Fibroblast of lung (primary cell): ENCODE measurements around the gene THEM5.

ENCODE experiments used
- EZH2 ChIP-seq: IDR thresholded peaks from 2 replicates; pipeline ENCODE4 v1.5.1; 2012; ENCODE audit warnings: low read length, control low read depth, mild to moderate bottlenecking; ENCODE audit errors: missing control alignments
- TF ChIP-seq, protein P1 (sequence below), 2 donors: IDR thresholded peaks in 1 of 2; conservative IDR thresholded peaks in 1 of 2; 1 replicate in 1 of 2; 2 replicates in 1 of 2; pipeline ENCODE4 v1.5.1; 2011 to 2012; ENCODE audit warnings: low read length in 2 of 2, control low read depth in 1 of 2, inconsistent platforms in 1 of 2, low read depth in 1 of 2, mild to moderate bottlenecking in 1 of 2

DNA sequence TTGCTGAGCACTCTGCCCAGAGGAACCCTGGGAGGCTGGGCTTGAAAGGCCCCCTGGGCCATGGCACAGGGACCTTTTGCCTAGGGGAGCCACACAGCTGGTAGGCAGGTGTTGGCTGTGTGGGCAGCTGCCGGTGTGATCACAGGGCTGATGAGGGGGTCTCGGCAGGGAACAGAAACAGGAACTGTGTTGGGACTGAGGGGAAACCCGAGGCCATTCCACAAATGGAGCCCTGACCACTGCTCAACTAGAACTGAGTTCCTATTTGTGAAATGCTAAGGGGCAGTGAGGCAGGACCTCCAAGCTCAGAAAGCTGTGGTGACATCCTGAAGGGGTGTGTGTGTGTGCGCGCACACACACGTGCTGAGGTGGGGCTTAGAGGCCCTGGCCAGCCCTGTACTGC lies 6.4 kb upstream of the THEM5 start:
- TF ChIP-seq, protein P1, sequence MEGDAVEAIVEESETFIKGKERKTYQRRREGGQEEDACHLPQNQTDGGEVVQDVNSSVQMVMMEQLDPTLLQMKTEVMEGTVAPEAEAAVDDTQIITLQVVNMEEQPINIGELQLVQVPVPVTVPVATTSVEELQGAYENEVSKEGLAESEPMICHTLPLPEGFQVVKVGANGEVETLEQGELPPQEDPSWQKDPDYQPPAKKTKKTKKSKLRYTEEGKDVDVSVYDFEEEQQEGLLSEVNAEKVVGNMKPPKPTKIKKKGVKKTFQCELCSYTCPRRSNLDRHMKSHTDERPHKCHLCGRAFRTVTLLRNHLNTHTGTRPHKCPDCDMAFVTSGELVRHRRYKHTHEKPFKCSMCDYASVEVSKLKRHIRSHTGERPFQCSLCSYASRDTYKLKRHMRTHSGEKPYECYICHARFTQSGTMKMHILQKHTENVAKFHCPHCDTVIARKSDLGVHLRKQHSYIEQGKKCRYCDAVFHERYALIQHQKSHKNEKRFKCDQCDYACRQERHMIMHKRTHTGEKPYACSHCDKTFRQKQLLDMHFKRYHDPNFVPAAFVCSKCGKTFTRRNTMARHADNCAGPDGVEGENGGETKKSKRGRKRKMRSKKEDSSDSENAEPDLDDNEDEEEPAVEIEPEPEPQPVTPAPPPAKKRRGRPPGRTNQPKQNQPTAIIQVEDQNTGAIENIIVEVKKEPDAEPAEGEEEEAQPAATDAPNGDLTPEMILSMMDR (conservative IDR thresholded peaks at IDR 0.05 in 1 of 2, IDR thresholded peaks at IDR 0.05 in 1 of 2; ENCODE audit: low read depth in 1 of 2, low read length in 2 of 2) = no peak
- no peak for TF ChIP-seq EZH2
